Activated T-helper 1 cell treated with anti-CD3 and anti-CD28 coated beads, Interleukin-2, amount 50 U/mL, for 16 hours (primary cell): ENCODE results near the gene ZNF28.
"Not testable (repeated sequence)": the region's sequence is repeated elsewhere in the genome, so short reads cannot be mapped to it uniquely, and the experiment has no call there.

Experiments used
- DNase-seq, 2 donors: peaks; one replicate each; pipeline ENCODE4 v3.0.0-alpha.2; 2020; ENCODE audit warnings: low read depth in 1 of 2, low spot score in 1 of 2

ZNF28 gene

GRCh38 chr19:52782864-52783263 lies 38.6 kb downstream of the ZNF28 start:
- not testable (repeated sequence) for DNase-seq

DNA sequence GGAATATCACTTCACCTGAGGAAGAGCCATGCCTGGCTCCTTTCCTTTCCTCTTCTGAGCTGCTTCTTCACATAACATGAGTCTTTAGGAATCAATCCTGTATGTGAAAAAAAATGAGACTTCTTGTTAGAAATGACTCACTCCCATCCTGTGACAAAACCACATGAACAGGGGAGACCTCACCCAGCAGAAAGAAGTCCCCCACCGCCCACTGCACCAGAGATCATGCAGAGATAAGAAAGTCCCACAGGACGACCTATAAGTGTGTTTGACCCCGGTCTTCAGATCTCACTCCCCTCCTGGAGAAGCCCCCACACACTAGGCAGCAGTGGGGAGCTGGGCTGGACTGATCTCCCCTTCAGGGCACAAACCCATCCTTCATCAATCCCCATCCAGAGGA lies 42.6 kb downstream of the ZNF28 start:
- DNase-seq, result peak in 1 of 2 donors; percentile 22

DNA sequence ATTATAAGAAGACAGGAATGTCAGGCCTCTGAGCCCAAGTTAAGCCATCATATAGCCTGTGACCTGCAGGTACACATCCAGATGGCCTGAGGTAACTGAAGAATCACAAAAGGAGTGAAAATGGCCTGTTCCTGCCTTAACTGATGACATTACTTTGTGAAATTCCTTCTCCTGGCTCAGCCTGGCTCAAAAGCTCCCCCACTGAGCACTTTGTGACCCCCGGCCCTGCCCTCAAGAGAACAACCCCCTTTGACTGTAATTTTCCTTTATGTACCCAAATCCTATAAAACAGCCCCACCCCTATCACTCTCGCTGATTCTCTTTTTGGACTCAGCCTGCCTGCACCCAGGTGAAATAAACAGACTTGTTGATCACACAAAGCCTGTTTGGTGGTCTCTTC lies 65.0 kb downstream of the ZNF28 start:
- not testable (repeated sequence) for DNase-seq

DNA sequence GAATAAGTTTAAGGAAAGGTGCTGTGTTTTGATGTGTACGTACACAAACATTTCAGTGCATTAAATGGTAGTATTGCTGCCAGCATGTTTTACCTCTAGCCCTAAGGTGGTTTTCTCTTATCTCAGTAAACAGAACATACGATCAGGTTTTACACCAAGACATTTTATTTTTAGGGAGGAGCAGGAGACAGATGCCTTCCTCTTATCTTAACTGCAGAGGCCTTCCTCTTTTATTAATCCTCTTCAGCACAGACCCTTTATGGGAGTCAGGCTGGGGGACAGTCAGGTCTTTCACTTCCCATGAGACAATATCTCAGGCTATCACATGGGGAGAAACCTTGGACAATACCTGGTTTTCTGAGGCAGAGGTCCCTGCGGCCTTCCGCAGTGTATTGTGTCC lies 71.7 kb downstream of the ZNF28 start:
- DNase-seq, result no peak

GRCh38 chr19:52748336-52748950 lies 73.0 kb downstream of the ZNF28 start:
- DNase-seq, result no peak
